H9 (cell line): Measurements from ENCODE around the gene TBC1D9. TPM values are rescaled to one million over a fixed set of nuclear protein-coding genes. Genes with fewer than 3 reads are reported as not detected.

Experiments used
- DNase-seq: peaks from one replicate; pipeline ENCODE4 v3.0.0-alpha.2; 2017
- H2AFZ ChIP-seq: one replicate; pipeline ENCODE4 v1.6.1; 2013; ENCODE audit warnings: mild to moderate bottlenecking, low read length, control low read depth, moderate library complexity
- H2AK5ac ChIP-seq: 2 replicates; pipeline ENCODE4 v1.6.1; 2013; ENCODE audit warnings: low read length, control low read depth, mixed read lengths; ENCODE audit not compliant: insufficient read length
- H2BK120ac ChIP-seq: one replicate; pipeline ENCODE4 v1.6.1; 2013; ENCODE audit warnings: low read depth, mild to moderate bottlenecking, low read length, control low read depth, inconsistent platforms; ENCODE audit not compliant: poor library complexity, severe bottlenecking
- H2BK12ac ChIP-seq: 2 replicates; pipeline ENCODE4 v1.6.1; 2013; ENCODE audit warnings: low read length, control low read depth, mixed read lengths, low read depth; ENCODE audit not compliant: insufficient read length
- H2BK15ac ChIP-seq: 2 replicates; pipeline ENCODE4 v1.6.1; 2013; ENCODE audit warnings: low read depth, low read length, control low read depth
- H2BK20ac ChIP-seq: one replicate; pipeline ENCODE4 v1.6.1; 2013; ENCODE audit warnings: low read depth, mild to moderate bottlenecking, low read length, control low read depth, inconsistent platforms; ENCODE audit not compliant: poor library complexity, severe bottlenecking
- H2BK5ac ChIP-seq: 2 replicates; pipeline ENCODE4 v1.6.1; 2013; ENCODE audit warnings: low read length, control low read depth, mixed read lengths; ENCODE audit not compliant: insufficient read length
- H3K14ac ChIP-seq: 2 replicates; pipeline ENCODE4 v1.6.1; 2013; ENCODE audit warnings: low read length, control low read depth; ENCODE audit not compliant: insufficient read depth
- H3K18ac ChIP-seq: 2 replicates; pipeline ENCODE4 v1.6.1; 2013; ENCODE audit warnings: low read depth, mild to moderate bottlenecking, mixed read lengths, low read length, control low read depth; ENCODE audit not compliant: insufficient read length
- H3K23ac ChIP-seq: 2 replicates; pipeline ENCODE4 v1.6.1; 2013; ENCODE audit warnings: low read length, control low read depth, mixed read lengths, low read depth; ENCODE audit not compliant: insufficient read length
- H3K23me2 ChIP-seq: 2 replicates; pipeline ENCODE4 v1.6.1; 2013; ENCODE audit warnings: low read depth, mild to moderate bottlenecking, mixed read lengths, low read length, control low read depth; ENCODE audit not compliant: insufficient read length, poor library complexity, severe bottlenecking
- H3K27ac ChIP-seq: 2 replicates; pipeline ENCODE4 v1.5.1; 2013; ENCODE audit warnings: low read length, control low read depth, mixed read lengths, low read depth; ENCODE audit not compliant: insufficient read length
- H3K27me3 ChIP-seq: 2 replicates; pipeline ENCODE4 v1.6.1; 2013; ENCODE audit warnings: low read length, control low read depth, inconsistent platforms; ENCODE audit not compliant: insufficient read depth
- H3K4ac ChIP-seq: 2 replicates; pipeline ENCODE4 v1.6.1; 2013; ENCODE audit warnings: low read depth, mild to moderate bottlenecking, control low read depth, inconsistent platforms, low read length, moderate library complexity
- H3K4me1 ChIP-seq: 2 replicates; pipeline ENCODE4 v1.6.1; 2013; ENCODE audit warnings: low read length, control low read depth, inconsistent platforms; ENCODE audit not compliant: insufficient read depth
- H3K4me2 ChIP-seq: 2 replicates; pipeline ENCODE4 v1.6.1; 2013; ENCODE audit warnings: low read length, control low read depth, mixed read lengths; ENCODE audit not compliant: insufficient read length, insufficient read depth
- H3K56ac ChIP-seq: 2 replicates; pipeline ENCODE4 v1.6.1; 2013; ENCODE audit warnings: low read depth, mild to moderate bottlenecking, mixed read lengths, low read length, control low read depth; ENCODE audit not compliant: insufficient read length
- H3K79me1 ChIP-seq: 2 replicates; pipeline ENCODE4 v1.6.1; 2013; ENCODE audit warnings: low read depth, mild to moderate bottlenecking, moderate library complexity, low read length, control low read depth, inconsistent platforms; ENCODE audit not compliant: insufficient read depth, poor library complexity, severe bottlenecking
- H3K79me2 ChIP-seq: 2 replicates; pipeline ENCODE4 v1.6.1; 2013; ENCODE audit warnings: low read length, control low read depth, inconsistent platforms; ENCODE audit not compliant: insufficient read depth
- H3K9ac ChIP-seq: 2 replicates; pipeline ENCODE4 v1.6.1; 2013; ENCODE audit warnings: low read length, control low read depth, mixed read lengths; ENCODE audit not compliant: insufficient read length; ENCODE audit errors: extremely low read depth
- H3K9me3 ChIP-seq: one replicate; pipeline ENCODE4 v1.6.1; 2013; ENCODE audit warnings: low read depth, low read length, inconsistent platforms; ENCODE audit not compliant: control insufficient read depth
- H3T11ph ChIP-seq: one replicate; pipeline ENCODE4 v1.6.1; 2013; ENCODE audit warnings: mild to moderate bottlenecking, low read length, control low read depth, inconsistent platforms
- H4K20me1 ChIP-seq: one replicate; pipeline ENCODE4 v1.6.1; 2013; ENCODE audit not compliant: control insufficient read depth, insufficient read length, insufficient read depth
- H4K5ac ChIP-seq: 2 replicates; pipeline ENCODE4 v1.6.1; 2013; ENCODE audit warnings: low read depth, mild to moderate bottlenecking, mixed read lengths, low read length, control low read depth; ENCODE audit not compliant: insufficient read length
- H4K8ac ChIP-seq: replicated peaks from 2 replicates; pipeline ENCODE4 v1.6.1; 2013; ENCODE audit warnings: low read length, control low read depth, mixed read lengths, low read depth; ENCODE audit not compliant: insufficient read length
- H4K91ac ChIP-seq: 2 replicates; pipeline ENCODE4 v1.6.1; 2013; ENCODE audit warnings: low read depth, mild to moderate bottlenecking, moderate library complexity, mixed read lengths, low read length, control low read depth; ENCODE audit not compliant: insufficient read length
- H3K27ac Mint-ChIP-seq, 3 experiments: 2 replicates in 2 of 3; 3 replicates in 1 of 3; pipeline ENCODE4 v1.8.0; 2020 to 2021; ENCODE audit warnings: mixed read lengths in 3 of 3, mild to moderate bottlenecking in 1 of 3, moderate library complexity in 1 of 3
- H3K27me3 Mint-ChIP-seq: 2 replicates; pipeline ENCODE4 v1.8.0; 2021; ENCODE audit warnings: low read depth, mild to moderate bottlenecking, moderate library complexity, mixed read lengths
- H3K36me3 Mint-ChIP-seq, 3 experiments: 2 replicates in 2 of 3; 3 replicates in 1 of 3; pipeline ENCODE4 v1.8.0; 2020 to 2021; ENCODE audit warnings: low read depth in 3 of 3, mixed read lengths in 3 of 3; ENCODE audit not compliant: insufficient read depth in 1 of 3
- H3K4me1 Mint-ChIP-seq, 2 experiments: 2 replicates each; pipeline ENCODE4 v1.8.0; 2020; ENCODE audit warnings: mixed read lengths in 2 of 2
- H3K4me3 Mint-ChIP-seq, 2 experiments: 2 replicates in 1 of 2; 3 replicates in 1 of 2; pipeline ENCODE4 v1.8.0; 2020 to 2021; ENCODE audit warnings: mild to moderate bottlenecking in 2 of 2, mixed read lengths in 2 of 2, moderate library complexity in 1 of 2
- H3K9me3 Mint-ChIP-seq, 2 experiments: 2 replicates in 1 of 2; 3 replicates in 1 of 2; pipeline ENCODE4 v1.8.0; 2020; ENCODE audit warnings: mild to moderate bottlenecking in 2 of 2, mixed read lengths in 2 of 2, moderate library complexity in 1 of 2
- CTCF ChIP-seq: fragments of 200-600 bp; sonication (generic); conservative IDR thresholded peaks from 3 replicates; pipeline ENCODE4 v1.8.0; 2021; ENCODE audit warnings: antibody characterized with exemption, mild to moderate bottlenecking
- total RNA-seq: library from RNA; stranded (reverse); gene quantifications from 2 replicates; pipeline ENCODE4 v1.2.1, GENCODE V29; 2021

TBC1D9 gene
- total RNA-seq, 1 experiment from 2014 or later: 0.63 TPM

DNA sequence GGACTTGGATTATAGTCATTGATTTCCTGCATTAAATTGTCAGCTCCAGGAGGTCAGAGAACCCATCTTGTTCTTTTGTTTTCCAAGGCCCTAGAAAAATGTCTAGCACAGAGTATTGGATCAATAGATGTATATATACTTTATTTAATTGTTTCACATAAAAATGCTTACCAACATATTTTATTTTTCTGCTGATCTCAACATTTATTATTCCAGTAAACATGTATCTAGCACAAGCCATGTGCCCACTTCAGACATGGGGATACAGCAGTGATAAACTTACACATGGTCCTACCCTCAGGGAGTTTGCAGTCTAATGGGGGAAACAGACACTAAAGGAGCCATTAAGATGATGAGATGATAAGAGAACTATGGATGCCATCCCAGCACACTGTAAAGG, 49.1 kb upstream of the TBC1D9 start:
- Mint-ChIP-seq H3K36me3 (no peaks in the 10 kb centered on the region), H3K27ac (no peak overlapping the region), H3K9me3 (no peaks in the 10 kb centered on the region), H3K27me3 (peaks cover 2% of the 10 kb centered on the region; the same call in 1 of the 2 replicates), H3K4me3 (no peak overlapping the region), H3K4me1 (peaks cover 0 to 3% of the 10 kb centered on the region in 2 experiments; a peak in 1 of 4 replicates)
- Histone ChIP-seq H3K27ac (no peak overlapping the region), H3K56ac (no peak overlapping the region), H2BK5ac (no peak overlapping the region), H3K79me2 (no peaks in the 10 kb centered on the region), H3K9me3 (no peaks in the 10 kb centered on the region), H3K23ac (no peak overlapping the region), H3K4me1 (no peaks in the 10 kb centered on the region), H2AK5ac (no peak overlapping the region), H2BK120ac (no peak overlapping the region), H4K20me1 (no peaks in the 10 kb centered on the region), H2BK12ac (no peak overlapping the region), H4K5ac (no peak overlapping the region), H2BK20ac (no peak overlapping the region), H3K4me2 (no peak overlapping the region), H3K79me1 (no peaks in the 10 kb centered on the region), H3K27me3 (no peaks in the 10 kb centered on the region), H4K8ac (no peak overlapping the region), H2AFZ (no peak overlapping the region), H3K4ac (no peak overlapping the region), H2BK15ac (no peak overlapping the region), H3K9ac (no peak overlapping the region), H3K18ac (no peak overlapping the region), H3K23me2 (no peaks in the 10 kb centered on the region), H3T11ph (no peak overlapping the region), H3K14ac (no peak overlapping the region), H4K91ac (no peak overlapping the region)
- no peak for TF ChIP-seq CTCF
- no peak for DNase-seq
